ENCODE results near the gene EFR3B. TPM values are rescaled to one million over a fixed set of nuclear protein-coding genes. Genes with fewer than 3 reads are reported as not detected.

The EFR3B gene
- total RNA-seq, 1 experiment from 2014 or later, result 7.0 TPM

GRCh38 chr2:25129901-25130520 lies 88.1 kb downstream of the EFR3B start:
- H3K4me2 ChIP-seq (ENCODE audit: insufficient read depth, insufficient read length, low read length), result no peak overlapping the region
- H3K79me1 ChIP-seq (ENCODE audit: insufficient read depth, low read depth, low read length, poor library complexity, severe bottlenecking), result no peaks in the 10 kb centered on the region
- no peaks in the 10 kb centered on the region for H3K9me3 ChIP-seq (ENCODE audit: control insufficient read depth, low read depth, low read length)
- Mint-ChIP-seq H3K9me3 (no peaks in the 10 kb centered on the region), H3K4me1 (peaks cover 13 to 21% of the 10 kb centered on the region in 2 experiments), H3K27ac (no peak overlapping the region; a peak in 1 of 7 replicates), H3K27me3 (ENCODE audit: low read depth) (peaks cover 34% of the 10 kb centered on the region), H3K36me3 (ENCODE audit: insufficient read depth in 1 of 3, low read depth in 3 of 3) (peaks cover 0 to 7% (median 4%) of the 10 kb centered on the region in 3 experiments; a peak in 4 of 7 replicates), H3K4me3 (no peak overlapping the region)
- H3K18ac ChIP-seq (ENCODE audit: insufficient read length, low read depth, low read length), result no peak overlapping the region
- no peaks in the 10 kb centered on the region; the same call in 1 of the 2 replicates for H3K4me1 ChIP-seq (ENCODE audit: insufficient read depth, low read length)
- no peak overlapping the region for H2BK120ac ChIP-seq (ENCODE audit: low read depth, low read length, poor library complexity, severe bottlenecking)
- H3K27ac ChIP-seq (ENCODE audit: insufficient read length, low read depth, low read length), result no peak overlapping the region
- H2BK20ac ChIP-seq (ENCODE audit: low read depth, low read length, poor library complexity, severe bottlenecking), result no peak overlapping the region
- no peak overlapping the region for H3T11ph ChIP-seq (ENCODE audit: low read length)
- H2BK12ac ChIP-seq (ENCODE audit: insufficient read length, low read depth, low read length), result no peak overlapping the region
- H2BK15ac ChIP-seq (ENCODE audit: low read depth, low read length), result no peak overlapping the region
- no peaks in the 10 kb centered on the region for H3K79me2 ChIP-seq (ENCODE audit: insufficient read depth, low read length)
- H3K27me3 ChIP-seq (ENCODE audit: insufficient read depth, low read length), result peaks cover 3% of the 10 kb centered on the region; the same call in 1 of the 2 replicates
- peaks cover 5% of the 10 kb centered on the region for H3K23me2 ChIP-seq (ENCODE audit: insufficient read length, low read depth, low read length, poor library complexity, severe bottlenecking)
- no peak overlapping the region for H2AK5ac ChIP-seq (ENCODE audit: insufficient read length, low read length)
- H2AFZ ChIP-seq (ENCODE audit: low read length), result no peak overlapping the region
- no peak overlapping the region for H4K91ac ChIP-seq (ENCODE audit: insufficient read length, low read depth, low read length)
- H3K14ac ChIP-seq (ENCODE audit: insufficient read depth, low read length), result no peak overlapping the region
- DNase-seq, result no peak
- no CpG with 5 or more reads among the region's 15 CpGs for WGBS (ENCODE audit: extremely low coverage, insufficient read length, low lambda C conversion rate)
- H4K8ac ChIP-seq (replicated peaks; ENCODE audit: insufficient read length, low read depth, low read length), result no peak overlapping the region
- TF ChIP-seq CTCF (conservative IDR thresholded peaks at IDR 0.05), result peak; percentile 13; the same call in 1 of the 3 replicates
- H3K4ac ChIP-seq (ENCODE audit: low read depth, low read length), result no peak overlapping the region
- H2BK5ac ChIP-seq (ENCODE audit: insufficient read length, low read length), result no peak overlapping the region
- no peaks in the 10 kb centered on the region for H4K20me1 ChIP-seq (ENCODE audit: control insufficient read depth, insufficient read depth, insufficient read length)
- no peak overlapping the region for H3K9ac ChIP-seq (ENCODE audit: extremely low read depth, insufficient read length, low read length)
- no peak overlapping the region for H3K56ac ChIP-seq (ENCODE audit: insufficient read length, low read depth, low read length)
- no peak overlapping the region for H3K23ac ChIP-seq (ENCODE audit: insufficient read length, low read depth, low read length)
- no peak overlapping the region for H4K5ac ChIP-seq (ENCODE audit: insufficient read length, low read depth, low read length)
